ENCODE measurements around the gene C20orf173.
"Not testable (repeated sequence)": the region's sequence is repeated elsewhere in the genome, so short reads cannot be mapped to it uniquely, and the experiment has no call there.

C20orf173 gene, protein sequence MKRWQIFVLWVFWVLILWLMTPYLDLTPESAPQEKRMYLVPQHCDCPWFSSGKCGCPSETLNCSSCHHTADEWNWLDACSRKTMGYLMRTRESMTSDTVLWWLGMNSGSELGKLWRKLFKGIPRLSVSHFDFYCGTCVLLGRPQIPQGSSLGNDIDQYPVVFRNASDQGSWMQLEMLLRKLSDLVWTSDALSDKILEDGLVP

DNA sequence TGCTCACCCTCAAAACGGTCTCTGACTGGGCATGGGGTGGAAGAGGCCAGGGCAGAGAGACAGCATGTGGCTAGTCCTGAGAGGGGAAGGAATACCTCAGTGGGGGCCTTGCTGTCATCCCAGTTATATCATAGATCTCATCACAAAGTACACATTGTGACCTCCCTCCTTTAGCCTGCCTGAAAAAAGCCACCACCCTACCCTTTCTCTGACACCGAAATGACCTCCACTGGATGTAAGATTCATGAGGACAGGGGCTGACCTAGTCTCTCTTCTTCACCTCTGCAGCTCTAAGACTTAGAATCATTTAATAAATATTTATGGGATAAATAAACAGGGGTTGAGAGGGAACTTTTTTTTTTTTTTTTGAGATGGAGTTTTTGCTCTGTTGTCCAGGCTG is at the start of gene C20orf173:
C20orf173 (minus strand) TSS at position 101 of the 400 bp plus-strand sequence. CDS start 279 bp downstream, outside the sequence.
- no peak for DNase-seq

GRCh38 chr20:35579196-35579595 is 49.7 kb upstream of the C20orf173 start:
- no peak for DNase-seq

DNA sequence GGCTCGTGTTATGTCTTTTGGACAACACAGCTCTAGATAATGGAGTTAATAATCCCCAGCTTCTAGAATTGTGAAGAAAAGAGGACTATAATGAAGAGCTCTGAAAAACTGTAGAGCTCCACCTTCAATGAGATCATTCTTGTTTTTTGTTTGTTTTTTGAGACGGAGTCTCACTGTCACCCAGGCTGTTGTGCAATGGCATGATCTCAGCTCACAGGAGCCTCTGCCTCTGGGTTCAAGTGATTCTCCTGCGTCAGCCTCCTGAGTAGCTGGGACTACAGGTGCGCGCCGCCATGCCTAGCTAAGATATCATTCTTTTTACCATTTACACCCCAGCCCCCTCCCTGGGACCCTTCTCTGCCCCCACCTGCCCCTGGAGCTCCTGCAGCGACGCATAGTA is 49.0 kb upstream of the C20orf173 start:
- no peak for DNase-seq

GRCh38 chr20:35576816-35577215 is 47.4 kb upstream of the C20orf173 start:
- no peak for DNase-seq

DNA sequence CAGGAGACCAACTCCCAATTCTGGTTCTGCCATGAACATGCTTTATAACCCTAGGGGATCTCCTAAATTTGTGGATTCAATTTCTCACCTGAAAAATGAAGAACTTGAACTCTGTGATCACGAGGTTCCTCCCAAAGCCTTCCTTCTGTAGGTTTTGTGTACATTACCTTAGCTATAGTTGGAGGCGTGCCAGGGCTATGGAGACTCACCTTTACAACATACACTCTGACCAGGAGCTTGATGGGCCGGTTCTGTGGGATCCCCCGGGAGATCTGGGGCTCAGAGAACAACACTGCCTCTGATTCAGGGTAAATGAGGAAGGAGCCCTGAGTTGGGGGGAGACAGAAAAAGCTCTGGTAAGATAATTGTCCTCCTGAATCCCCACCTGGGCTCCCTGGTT is 46.5 kb upstream of the C20orf173 start:
- no peak for DNase-seq

DNA sequence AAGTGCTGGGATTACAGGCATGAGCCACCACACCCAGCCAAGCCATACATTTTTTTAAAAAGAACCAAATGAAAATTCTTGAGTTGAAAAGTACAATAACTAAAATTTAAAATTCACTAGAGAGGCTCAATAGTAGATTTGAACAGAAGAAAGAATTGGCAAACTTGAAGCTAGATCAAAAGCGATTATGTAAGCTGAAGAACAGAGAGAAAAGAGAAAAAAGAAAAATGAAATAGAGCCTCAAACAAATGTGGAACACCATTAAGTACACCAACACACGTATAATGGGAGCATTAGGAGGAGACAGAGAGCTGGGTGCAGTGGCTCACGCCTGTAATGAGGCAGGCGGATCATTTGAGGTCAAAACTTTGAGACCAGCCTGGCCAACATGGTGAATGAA is 43.4 kb upstream of the C20orf173 start:
- DNase-seq, result no peak

- no peak for DNase-seq
Observed at GRCh38 chr20:35571555-35571954, 42.1 kb upstream of the C20orf173 start.

DNA sequence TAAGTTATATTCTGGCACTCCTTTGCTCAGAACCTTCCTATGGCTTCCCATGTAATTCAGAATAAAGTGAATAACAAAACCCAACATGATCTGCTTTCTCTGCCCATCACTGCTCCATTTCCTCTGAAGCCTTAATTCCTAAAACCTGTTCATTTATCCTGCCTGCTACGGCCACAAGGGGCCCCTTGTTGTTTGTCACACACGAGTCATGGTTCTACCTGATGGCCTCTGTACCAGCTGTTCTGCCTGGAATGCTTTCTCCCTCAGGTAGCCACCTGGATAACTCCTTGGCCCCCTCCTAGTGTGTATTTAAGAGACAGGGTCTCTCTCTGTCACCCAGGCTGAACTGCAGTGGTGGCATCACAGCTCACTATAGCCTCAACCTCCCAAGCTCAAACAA is 39.2 kb upstream of the C20orf173 start:
- DNase-seq, result no peak

- no peak for DNase-seq
Observed at GRCh38 chr20:35564905-35565304, 35.5 kb upstream of the C20orf173 start.

GRCh38 chr20:35563834-35564233 is 34.4 kb upstream of the C20orf173 start:
- DNase-seq, result no peak

DNA sequence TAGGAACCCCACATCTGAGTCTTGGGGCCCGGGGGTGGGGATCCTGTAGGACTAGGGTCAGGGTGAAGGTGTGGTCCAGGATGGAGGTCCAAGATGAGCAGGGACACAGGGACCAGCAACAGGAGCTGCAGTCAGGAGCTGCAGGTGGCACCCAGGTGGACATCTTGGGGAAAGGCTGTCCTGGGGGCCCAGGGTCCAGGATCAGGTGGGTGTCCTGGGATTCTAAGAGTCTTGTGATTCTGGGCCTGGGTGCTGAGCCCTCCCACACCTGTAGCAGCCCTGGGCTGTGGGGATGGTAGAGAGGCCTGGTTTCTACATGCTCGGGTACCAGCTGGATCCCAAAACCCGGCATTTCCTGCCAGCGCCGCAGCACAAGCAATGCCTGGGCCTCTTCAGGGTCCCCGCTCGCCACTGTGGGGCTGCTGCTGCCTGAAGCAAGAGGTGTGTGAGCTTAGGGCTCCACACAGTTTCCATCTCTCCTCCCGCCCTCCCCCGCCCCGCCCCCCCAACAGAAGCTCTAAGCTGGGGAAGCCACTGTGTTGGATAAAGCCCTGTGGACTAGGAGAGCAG is 33.2 kb upstream of the C20orf173 start:
- no peak for DNase-seq

- DNase-seq, result no peak
Observed at GRCh38 chr20:35561671-35562070, 32.2 kb upstream of the C20orf173 start.

DNA sequence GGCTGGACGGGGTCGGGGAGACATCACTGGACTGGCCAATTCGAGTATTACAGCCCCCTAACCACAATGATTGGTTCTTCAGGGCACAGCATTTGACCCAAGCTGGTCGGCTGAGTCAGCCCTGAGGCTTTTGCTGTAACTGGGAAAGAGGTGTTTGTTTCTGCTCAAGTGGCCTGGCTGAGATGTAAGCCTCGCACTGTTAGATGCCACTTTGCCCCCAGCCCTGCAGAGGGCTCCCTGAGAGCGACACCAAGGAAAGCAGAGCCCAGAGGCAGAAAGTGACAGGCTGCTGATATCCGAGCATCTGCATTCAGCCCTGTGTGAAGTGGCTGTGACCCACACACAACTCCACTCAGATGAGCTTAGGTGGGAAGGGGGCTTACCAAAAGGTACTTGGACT is 31.8 kb upstream of the C20orf173 start:
- DNase-seq, result no peak

- no peak for DNase-seq
Observed at GRCh38 chr20:35560541-35560940, 31.1 kb upstream of the C20orf173 start.

DNA sequence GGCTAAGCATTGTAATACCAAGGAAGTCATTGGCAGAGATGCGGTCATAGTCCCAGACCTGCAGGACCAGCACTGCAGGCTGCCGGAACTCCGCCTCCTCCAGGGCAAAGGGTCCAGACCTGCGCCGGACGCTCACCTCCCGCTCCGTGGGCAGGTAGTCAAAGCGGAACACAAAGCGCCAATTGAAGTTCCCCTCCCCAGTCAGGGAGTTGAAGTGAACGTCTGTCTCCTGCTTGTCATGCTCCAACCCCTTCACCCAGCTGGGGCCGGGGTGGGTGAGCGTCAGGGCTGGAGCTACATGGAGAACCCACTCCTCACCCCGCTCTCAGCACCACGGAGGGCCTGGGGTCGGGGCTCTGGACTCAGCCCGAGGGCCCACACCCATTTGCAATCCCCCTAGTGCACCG is 30.7 kb upstream of the C20orf173 start:
- no peak for DNase-seq

GRCh38 chr20:35559042-35559693 is 29.7 kb upstream of the C20orf173 start:
- DNase-seq, result no peak

DNA sequence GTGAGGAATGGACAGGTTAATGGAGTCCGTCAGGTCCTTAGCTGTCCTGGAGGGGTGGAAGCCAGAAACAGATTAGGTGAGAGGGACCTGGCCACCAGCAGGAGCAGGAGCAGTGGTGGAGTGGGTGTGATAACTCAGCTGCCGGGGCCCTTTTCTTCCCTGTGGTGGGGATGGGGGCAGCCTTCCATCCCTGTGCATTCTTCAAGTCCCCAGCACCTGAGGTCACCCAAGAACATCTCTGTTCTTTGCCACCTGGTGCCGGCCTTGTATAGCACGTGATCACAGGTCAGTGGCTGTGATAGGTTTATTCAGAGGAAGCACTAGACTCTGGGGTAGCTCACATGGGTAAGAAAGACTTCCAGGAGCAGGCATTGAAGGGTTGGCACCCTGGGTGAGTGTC is 29.0 kb upstream of the C20orf173 start:
- no peak for DNase-seq

GRCh38 chr20:35556871-35557270 is 27.4 kb upstream of the C20orf173 start:
- no peak for DNase-seq

DNA sequence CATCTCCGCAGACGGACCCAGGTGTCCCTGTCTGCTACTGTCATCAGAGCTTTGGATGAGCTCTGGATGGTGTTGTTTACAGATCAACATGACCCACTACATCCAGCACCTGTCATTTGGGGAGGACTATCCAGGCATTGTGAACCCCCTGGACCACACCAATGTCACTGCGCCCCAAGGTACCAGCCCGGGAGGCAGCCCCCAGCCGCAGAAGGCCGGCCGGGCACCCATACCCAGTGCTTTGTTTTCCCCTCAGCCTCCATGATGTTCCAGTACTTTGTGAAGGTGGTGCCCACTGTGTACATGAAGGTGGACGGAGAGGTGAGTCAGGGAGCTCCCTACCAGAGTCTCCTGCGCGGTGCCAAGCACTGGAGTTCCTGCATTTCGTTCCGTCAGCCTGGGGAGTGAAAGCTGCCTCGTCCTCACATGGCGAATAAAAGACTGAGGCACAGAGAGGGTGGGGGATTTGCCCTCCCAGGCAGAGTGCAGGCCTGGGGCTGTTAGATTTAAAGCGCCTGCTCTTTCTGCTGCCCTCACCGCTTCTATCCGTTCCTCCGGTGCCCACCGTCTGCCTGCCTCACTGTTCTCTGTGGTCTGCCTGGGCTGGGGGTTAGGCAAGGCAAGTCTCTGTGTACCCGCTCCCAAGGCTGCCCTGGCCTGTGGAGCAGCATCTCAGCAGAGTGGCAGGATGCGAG is 26.6 kb upstream of the C20orf173 start:
- DNase-seq, result no peak

DNA sequence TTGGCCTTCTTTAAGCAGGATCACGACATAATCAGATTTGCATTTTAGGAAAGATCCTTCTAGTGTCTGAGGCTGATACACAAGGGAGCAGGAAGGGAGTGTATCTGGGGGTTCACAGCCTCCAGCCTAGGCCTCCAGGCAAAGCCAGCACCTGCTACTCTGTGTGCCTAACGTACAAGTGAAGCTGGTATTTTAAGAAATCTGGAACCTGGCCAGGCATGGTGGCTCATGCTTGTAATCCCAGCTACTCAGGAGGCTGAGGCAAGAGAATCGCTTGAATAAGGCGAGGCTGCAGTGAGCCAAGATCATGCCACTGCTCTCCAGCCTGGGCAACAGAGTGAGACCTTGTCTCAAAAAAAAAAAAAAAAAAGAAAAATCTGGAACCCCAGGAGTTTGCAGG is 26.0 kb upstream of the C20orf173 start:
- DNase-seq, result not testable (repeated sequence)

DNA sequence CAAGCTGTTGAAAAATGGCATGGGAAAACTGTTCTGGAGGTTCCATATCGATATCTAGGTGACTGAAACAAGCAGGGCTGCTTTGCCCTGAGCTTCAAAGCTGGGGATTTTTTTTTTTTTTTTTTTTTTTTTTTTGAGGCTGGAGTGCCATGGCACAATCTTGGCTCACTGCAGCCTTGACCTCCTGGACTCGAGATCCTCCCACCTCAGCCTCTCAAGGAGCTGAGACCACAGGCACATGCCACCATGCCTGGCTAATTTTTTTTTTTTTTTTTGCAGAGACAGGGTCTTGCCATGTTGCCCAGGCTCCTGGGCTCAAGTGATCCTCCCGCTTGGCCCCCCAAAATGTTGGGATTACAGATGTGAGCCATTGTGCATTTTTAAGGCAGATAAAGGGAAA is 23.5 kb upstream of the C20orf173 start:
- DNase-seq, result no peak

GRCh38 chr20:35551503-35551902 is 22.1 kb upstream of the C20orf173 start:
- DNase-seq, result no peak

DNA sequence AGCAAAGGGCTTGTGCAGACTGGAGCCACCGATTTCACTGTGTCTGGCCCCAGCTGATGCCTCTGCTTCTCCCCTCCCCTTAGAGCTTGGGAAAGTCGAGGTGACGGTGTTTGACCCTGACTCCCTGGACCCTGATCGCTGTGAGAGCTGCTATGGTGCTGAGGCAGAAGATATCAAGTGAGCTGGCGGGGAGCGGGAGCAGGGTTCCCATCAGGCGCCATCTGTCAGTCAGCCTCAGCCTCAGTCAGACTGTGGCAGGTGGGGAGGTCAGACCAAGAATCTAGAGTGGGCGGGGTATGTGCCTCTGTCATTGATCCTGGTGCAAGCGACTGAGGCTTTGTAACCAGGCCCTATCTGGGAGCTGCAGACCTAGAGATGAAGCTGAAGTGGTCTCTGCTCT is 17.9 kb upstream of the C20orf173 start:
- DNase-seq, result no peak

DNA sequence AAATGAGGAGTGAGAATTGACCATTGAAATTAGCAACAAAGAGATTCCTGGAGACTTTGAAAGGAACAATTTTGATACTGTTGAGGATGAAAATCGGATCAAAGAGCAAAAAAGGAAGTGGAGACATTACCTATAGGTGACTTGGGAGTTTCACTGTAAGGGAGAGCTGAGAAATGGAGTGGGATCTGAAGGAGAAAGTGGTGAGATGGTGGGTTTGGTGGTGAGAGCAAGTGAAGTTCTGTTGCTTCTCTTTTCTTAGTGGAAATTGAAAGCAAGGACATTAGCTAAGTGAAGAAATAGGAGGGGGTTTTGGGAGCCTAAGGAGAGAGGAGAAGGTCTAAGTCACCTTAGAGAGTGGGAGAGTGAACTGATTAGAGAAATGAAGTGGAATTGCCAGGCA is 16.7 kb upstream of the C20orf173 start:
- no peak for DNase-seq

Data from activated CD4-positive, alpha-beta T cell treated with anti-CD3 and anti-CD28 coated beads for 1 hour (primary cell).